Right renal cortex interstitium (tissue), 3 donors: ENCODE measurements around the gene KIF3A. TPM values are rescaled to one million over a fixed set of nuclear protein-coding genes. Genes with fewer than 3 reads are reported as not detected.

Experiments
- DNase-seq, 3 donors: peaks; one replicate each; pipeline ENCODE4 v3.0.0-alpha.2; 2013; ENCODE audit warnings: low read depth in 3 of 3, low spot score in 2 of 3
- polyA plus RNA-seq, 3 donors: library from polyadenylated mRNA; unstranded; fragments of 120-200 nt; gene quantifications; one replicate each; pipeline ENCODE4 v1.2.1, GENCODE V29; 2013; ENCODE audit not compliant: insufficient read length in 3 of 3

The KIF3A gene
- polyA plus RNA-seq, 3 donors: 22.2 to 25.4 (median 23.5) TPM

DNA sequence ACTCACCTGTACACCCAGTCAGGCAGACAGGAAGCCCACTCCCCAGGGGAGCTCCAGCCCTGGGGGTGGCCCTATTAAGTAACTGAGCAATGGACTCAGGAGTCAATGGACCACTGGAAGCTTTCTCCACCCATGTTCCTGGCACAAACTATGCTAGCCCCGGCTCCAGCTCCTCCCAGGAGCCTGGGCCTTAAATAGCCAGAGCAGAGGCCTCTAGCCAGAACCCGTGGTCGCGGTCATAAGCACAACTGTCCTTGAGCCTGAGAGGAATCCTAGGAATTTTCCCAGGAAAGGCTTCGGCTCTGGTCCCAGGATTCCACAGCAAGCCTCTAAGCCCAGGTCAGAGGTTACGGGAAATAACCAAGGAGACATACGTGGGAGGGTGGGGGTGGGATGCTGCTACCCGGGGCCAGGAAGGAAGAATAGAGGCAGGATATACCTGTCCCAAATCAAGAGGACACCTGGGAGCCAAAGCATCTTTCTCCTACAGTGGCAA, 34.2 kb upstream of the KIF3A start:
- DNase-seq: no peak

DNA sequence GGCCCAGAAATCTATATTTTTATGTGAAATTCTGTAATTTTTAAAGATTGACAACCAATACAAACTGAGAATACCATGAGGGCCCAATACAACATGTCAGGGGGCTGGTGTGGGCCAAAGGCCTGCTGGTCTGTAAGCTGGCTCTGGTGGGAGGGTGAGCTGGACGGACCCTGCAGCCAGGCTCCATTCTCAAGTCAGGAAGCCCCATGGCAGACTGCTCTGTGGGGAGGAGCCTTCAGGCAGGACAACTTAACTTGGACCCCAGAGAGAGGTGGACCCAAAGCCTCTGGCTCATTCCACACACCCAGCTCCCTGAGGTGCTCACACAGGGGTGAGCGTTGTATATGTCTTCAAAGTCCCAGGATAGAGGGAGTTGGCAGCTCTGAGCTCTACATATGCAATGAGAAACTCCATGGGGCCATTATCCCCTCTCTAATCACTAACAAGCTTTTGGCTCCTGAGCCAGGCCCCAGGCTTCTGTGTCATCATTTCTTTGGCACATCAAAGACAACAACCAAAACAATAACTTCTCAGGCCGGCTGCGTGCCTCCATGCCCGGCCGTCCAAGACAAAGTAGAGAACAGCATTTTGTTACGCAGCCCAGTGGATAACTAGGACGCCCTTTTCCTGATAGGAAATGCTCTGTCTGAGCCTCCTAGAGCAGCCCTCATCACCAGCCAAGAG, 33.3 kb upstream of the KIF3A start:
- DNase-seq: no peak

DNA sequence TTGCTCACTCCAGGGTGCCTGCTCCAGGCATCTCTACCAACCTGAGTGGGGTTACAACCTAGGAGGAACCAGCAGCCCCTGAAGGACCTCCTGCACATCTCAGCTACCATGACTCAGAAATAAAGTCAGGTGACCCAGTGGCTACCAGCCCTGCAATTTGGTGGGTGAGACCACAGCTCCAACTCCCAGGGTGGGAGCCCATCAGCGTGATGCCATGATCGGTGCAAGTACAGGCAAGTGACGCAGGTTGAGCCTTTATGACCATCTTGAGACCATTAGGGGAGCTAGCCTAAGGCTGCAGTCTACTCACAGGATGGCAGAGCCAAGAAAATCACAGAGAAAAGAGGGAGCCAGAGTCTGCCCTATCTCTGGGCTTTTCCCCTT, 31.1 kb upstream of the KIF3A start:
- DNase-seq: no peak

DNA sequence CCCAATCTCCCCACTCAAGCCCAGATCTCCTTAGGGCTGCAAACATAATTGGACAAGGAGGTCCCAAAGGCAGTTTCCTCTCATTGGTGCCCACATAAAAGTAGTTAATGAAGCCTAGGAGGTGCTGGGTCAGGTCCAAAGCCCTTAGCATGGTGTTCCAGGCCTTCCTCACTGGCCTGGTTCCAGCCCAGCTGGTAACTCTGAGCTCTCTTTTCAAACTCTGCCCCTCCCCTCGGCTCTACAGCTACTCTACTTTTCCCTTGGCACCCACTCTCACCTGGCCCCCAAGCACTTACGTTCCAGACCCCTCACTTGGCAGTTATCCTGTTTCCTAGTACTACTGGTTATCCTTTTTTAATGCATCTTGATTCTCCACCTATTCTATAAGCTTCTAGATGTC, 29.8 kb upstream of the KIF3A start:
- no peak for DNase-seq

DNA sequence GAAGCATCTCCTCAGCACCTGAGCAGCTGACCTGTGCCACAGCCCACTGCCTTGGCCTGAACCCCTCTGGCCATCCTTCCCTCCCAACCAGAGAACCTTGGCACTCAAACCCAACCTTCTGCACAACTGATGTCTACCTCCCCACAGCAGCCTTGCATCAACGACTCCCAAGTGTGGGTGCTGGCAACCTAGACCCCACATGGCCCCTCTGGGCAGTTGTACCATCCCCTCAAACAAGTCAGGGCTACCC, 29.4 kb upstream of the KIF3A start:
- no peak for DNase-seq

DNA sequence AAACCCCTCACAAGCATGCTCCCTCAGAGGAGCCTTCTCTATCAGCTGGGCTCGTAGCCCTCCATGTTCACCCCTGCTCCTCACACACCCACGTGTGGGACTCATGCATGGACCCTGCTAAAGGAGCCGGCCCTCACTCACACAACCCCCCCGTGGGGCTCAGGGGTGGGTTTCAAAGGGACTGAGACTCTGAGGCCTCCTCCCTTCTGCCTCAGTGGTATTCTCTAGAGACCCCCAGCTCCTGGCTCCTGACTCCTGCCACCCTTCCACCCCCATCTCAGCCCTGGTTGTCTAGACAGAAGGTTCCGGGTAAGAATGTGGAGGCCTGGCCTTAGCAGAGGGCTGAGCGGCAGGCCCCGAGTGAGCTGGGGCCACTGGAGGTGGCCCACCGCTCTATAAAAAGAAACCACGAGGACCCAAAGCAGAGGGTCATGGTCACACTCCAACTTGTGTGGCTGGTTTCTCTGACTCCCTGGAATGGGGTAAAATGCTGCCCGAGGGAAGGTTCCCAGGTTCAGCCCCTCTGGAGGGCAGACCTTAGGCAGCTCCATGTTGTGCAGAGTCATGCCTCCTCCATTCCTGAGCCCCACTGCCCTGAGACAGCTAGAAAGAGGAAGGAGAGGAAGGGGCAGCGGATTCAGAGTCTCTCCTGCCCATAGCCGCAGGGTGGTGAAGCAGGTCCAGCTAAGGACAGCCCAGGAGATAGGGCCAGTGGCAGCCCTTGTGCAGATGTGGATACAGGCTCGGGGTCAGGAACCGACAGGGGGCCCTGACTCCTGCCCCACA, 28.9 kb upstream of the KIF3A start:
- DNase-seq: no peak

DNA sequence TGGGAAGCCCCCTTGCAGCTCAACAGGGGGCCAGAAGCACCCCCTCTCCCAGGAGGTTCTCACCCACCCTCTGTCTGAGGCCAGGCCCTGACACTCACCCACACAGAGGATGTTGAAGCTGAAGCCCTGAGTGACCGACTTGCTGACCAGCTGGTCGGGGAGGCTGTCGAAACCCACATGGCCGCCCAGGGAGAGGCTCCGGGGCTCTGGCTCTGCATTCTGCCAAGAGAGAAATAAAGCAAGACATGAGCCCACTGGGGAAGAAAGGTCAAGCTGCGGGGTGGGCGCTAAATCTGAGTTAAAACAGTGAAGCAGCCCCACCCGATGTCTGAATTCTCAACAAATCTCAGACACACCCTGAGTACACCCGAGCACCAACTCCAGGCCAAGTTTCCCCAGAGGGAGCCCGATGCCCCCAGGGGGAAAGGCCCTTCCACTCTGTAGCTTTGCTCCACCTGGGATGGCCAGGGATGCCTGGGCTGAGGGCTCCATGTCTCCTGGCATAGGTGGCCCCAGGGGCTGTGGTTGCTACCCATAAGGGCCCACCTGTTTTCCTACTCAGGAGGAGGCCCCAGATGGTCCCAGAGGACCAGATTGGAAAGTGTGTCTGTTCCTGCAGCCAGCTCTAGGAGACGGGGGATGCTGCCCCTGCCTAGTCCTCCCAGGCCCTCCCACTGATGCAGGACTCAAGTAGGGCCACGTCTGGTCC, 28.1 kb upstream of the KIF3A start:
- no peak for DNase-seq

DNA sequence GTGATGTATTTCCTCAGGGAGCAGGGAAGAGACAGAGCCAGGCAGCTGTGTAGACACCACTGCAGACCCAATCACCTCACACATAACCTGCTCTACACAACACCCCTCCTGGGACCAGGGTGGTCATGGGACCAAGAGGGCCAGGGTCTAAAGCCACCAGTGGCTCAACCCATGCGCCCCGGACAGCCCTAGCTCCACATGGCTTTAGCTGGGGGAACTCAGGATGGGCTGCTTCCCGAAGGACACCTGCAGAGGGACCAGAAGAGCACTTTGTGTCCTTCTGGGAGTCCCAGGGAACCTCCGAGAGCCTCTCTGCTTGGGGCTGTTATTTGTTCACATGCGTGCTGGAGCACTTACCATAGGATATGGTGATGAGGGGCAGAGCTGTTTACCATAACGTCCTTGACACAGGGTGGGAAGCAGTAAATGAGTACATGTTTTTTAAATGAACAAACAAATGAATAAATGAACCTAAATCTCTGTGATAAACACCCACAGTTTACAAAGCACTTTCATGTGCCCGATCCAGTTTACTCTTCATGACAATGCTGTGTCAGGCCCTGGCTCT, 27.4 kb upstream of the KIF3A start:
- no peak for DNase-seq

DNA sequence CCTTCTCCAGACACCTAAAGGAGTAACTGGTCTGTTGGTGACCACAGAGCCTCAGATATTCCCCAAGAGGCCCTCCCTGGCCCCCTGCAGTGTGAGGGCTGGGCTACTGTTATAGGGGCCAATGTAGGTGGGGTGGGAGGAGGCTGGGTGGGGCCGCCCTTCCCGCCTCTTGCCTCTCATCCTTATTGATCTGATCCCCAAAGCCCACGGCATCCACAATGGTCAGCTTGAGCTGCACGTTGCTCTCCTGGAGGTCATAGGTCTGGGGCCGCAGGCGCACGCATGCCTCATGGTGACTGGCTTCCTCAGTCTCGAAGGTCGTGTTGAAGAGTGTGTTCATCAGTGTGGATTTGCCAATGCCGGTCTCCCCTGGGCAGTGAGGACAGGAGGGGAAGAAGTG, 26.7 kb upstream of the KIF3A start:
- no peak for DNase-seq

DNA sequence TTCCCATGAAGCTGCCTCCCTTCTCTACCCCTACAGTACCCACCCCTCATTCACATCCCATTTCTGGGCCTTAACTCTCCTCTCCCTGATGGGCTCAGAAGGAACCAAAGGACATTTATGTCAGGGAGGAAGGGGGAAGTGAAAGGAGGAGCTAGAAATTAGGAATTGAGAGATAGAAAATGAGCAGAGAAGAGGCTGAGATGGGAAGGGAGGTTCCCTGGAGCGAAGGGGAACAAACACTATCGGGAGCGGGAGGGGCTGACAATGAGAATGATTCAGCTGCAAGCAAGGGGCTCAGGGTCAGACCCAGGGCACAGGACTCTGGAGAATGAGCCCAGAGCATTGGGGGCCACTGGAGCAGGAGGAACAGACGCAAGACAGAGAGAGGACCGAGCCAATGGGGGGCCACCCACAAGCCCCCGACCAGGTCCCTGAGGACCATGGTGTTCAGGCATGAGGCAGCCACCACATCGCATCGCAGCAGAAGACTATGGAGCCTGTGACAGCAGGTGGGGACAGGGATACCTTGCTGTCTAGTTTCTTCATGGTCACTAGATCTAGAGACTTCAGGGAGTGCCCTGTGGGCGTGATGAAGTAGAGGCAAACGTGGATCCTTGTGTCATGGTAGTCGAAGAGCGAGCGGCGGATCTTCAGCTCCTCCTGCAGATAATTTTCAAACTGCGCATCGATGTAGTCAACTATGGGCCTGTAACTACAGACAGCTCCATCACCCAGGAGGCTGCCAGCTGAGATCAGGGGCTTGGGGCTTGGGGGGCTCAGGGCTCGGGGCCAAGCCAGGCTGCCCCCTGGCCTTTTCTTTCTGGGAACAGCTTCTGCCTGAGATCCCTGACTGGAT, 26.1 kb upstream of the KIF3A start:
- no peak for DNase-seq

DNA sequence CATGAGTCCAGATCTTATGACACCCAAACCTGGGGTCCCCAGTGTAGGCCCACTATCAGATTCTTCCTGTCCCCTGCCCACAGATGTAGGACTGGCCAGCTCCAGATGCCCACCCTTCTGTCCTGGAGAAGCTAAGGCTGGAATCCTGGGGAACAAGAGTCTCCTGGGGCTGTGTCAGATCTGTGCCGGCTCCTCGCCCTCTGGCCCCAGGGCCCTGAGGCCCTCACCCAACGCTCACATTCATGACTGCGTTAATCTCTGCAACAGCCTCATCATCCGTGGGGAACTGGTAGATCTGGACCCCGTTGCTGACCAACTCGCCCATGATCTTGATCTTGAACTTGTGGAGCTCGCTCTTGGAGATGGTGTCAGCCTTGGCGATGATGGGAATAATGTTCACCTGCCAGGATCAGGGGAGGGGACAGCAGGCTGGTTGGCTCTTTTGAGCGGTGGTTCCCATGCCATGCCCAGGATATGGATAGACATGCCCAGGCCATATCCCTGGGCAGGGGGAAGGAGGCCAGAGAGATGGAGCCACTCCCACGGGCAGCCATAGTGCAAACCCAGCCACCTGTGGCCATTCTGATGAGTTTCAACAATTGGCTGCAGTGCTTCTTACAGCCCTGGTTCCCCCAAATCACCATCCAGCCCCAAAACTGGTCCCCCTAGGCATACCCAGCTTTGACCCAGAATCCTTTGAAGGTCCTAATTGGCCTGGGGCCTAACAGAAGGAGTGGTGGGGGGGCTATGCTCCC, 25.1 kb upstream of the KIF3A start:
- no peak for DNase-seq

DNA sequence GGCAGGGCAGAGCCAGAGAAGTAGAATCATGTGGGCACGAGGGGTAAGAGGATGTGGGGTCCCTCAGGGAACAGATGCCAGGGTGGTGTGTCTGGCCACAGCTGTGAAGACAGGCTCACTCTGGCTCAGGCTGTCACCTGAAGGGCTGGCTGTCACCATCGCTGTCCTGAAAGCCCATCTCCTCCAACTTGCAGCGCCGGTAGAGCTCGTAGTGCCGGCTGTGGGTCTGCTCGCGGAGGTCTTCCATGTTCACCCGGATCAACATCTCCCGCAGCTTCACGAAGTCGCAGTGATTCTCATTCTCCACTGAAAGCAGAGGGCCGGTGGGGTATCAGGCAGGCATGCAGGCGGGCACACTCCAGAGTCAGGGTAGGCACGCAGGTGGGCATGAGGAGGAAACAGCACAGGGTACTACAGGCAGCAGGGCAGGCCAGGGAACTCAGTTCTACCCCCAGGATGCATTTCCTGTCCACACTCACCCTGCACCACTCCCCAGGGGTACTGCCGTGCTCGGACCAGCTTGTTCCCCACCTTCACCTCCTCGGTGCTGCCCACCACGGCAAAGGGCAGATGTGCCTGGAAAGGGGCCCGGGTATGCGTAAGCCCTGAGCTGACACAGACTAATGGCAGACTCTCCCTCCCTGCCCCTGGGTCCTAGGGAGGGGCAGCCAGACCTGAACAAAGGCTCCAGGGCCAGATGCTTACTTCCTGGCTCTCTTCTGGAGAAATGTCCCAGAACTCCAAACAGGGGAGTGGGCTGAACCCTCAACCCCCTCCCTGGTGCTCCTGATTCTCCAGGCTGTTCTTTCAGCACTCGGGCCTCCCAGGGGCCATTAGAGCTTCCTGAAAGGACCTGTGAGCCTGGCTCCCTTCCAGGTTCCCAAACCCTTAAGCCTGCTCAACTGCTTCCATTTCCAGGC, 24.2 kb upstream of the KIF3A start:
- no peak for DNase-seq

DNA sequence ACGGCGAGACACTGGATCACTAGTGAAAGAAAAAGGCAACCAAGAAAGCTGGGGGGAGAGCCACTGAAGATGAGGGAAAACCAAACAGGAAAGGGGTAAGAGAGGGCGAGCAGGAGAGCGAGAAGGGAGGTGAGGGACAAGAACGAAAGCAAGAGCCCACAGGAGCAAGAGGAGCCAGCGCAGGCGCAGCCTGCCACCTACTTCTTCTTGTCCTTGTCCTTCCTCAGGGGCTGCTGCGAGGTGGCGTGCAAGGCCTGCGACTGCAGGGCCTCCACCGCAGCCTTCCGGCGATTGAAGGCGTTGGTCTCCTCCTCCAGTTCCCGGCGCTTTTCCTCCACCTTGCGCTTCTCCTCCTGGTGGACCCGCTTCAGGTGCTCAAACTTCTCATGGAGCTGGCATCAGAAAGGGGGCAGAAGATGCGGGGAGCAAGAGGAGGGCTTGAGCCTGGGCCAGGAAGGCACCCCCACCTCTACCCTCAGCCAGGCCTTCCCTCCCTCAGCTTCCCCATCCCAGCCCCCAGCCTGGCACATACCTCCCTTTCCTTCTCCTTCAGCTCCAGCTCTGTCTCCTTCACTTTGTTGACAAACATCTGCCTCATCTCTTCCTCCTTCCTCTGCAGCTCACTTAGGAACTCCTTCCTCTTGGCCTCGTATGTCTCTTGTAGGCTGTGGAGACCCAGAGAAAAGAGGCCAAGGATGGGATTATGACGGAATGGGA, 23.4 kb upstream of the KIF3A start:
- no peak for DNase-seq

DNA sequence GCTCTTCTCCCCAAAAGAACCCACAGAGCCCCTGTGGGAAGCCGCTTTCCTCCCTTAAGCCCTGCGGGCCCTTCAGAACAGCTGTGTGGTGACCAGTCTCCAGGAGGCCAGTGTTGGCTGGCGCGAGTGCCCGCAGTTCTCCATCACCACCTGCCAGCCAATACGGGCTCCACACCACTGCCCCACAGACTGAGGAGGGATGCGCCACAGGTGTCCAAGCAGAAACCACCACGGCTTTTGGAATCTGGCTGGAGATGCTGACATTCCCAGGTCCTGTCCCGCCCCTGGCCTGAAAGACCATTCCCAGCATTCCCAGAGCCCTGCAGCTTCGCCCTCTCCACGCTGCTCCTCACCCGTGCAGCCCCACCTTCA, 22.7 kb upstream of the KIF3A start:
- DNase-seq: no peak

DNA sequence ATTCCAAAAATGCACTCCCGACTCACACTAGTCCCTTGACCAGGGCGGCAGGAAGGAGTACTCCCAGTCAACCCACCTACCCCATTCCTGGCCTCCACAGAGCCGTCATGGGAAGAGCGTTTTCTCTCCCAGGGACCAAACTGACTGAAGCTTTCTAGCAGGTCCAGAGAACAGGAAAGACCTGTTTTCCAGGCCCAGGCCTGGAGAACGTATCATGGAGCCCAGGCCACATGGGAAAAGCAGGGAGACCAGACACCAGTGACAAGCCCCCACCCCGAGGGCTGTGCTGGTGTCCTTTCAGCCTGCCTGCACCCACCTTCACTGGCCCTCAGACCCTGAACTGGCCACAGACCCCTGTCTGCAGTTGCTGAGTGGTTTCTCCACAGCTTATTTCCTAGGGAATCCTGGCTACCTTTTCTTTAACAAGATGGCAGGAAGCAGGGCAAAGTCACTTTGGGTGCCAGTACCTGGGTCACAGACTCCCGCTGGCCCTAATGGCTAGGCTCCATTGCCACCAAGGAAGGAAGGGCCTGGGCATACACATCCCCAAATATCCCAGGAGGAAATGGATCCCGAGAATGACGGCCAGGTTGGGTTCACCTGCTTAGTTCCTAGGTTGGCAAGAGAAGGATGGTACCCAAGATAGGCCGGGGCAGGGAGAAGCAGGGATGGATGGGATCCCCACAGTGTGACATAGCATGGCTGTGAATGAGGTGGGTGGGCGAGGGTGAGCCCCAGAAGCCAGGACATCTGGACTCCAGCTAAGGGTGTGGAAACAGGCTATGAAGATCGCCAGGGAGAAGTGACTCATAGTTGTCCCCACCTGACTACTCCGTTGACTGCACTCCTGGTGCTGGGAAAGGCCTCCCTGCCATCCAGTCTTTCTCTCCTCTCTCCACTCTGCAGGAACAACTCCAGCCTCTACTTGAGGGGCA, 22.0 kb upstream of the KIF3A start:
- no peak for DNase-seq

DNA sequence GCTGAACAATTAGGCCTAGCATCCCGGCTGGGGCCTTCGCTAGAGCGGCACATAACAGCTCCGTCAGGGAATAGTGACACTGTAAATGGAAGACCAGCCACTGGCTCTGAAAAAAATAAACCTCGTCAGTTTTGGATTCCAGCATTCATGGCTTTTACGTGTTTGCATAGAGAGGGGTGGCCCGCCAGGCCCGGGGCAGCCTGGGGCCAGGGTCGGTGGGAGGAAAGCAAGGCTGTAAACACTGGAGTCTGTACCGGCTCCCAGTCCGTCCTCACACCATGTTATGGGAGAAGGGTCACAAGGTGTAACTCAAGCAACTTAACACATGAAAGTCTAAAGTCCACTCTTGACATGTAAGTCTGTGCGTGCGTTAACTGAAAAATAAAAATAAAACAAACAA, 21.1 kb upstream of the KIF3A start:
- no peak for DNase-seq

DNA sequence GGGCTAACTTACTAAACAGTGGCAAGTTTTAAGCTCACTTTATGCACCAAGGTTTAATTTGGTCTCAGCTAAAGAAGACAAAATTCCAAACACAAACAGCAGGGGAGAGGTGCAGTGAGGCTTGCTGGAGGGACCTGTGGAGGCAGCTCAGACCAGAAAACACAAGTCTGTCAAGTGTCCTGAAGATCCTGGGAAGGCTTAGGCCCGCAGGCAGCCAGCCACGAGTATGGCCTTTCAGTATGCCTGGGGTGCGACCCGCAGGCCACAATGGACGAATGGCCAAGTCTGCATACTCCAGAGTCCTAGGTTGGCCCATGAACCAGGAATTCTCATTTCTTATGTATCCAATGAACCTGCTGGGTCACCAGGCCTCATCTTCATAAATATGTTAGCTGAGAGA, 19.2 kb upstream of the KIF3A start:
- no peak for DNase-seq
